ENCODE measurements around the gene UBE2R2.

Gene UBE2R2

GRCh38 chr9:33934188-33934878 lies 117.4 kb downstream of the UBE2R2 start:
- TF ChIP-seq ZFX (IDR thresholded peaks at IDR 0.05; ENCODE audit: borderline replicate concordance) = no peak
- no peak for TF ChIP-seq CTCF (IDR thresholded peaks at IDR 0.05)
- no peak overlapping the region for H3K27ac ChIP-seq

GRCh38 chr9:33939924-33940874 lies 123.2 kb downstream of the UBE2R2 start:
- H3K27ac ChIP-seq = peak overlapping the region; percentile 35
- TF ChIP-seq CTCF (IDR thresholded peaks at IDR 0.05) (no peak), ZFX (IDR thresholded peaks at IDR 0.05; ENCODE audit: borderline replicate concordance) (no peak)

GRCh38 chr9:33942471-33943083 lies 125.6 kb downstream of the UBE2R2 start:
- no peak for TF ChIP-seq ZFX (IDR thresholded peaks at IDR 0.05; ENCODE audit: borderline replicate concordance)
- TF ChIP-seq CTCF (IDR thresholded peaks at IDR 0.05) = no peak
- peak overlapping the region; percentile 21 for H3K27ac ChIP-seq

GRCh38 chr9:33943389-33943788 lies 126.4 kb downstream of the UBE2R2 start:
- H3K27ac ChIP-seq = no peak overlapping the region

GRCh38 chr9:33946779-33947535 lies 130.0 kb downstream of the UBE2R2 start:
- H3K27ac ChIP-seq = no peak overlapping the region
- TF ChIP-seq ZFX (IDR thresholded peaks at IDR 0.05; ENCODE audit: borderline replicate concordance) (no peak), CTCF (IDR thresholded peaks at IDR 0.05) (no peak)

More at GRCh38 chr9:33943389-33943788, 126.4 kb downstream of the UBE2R2 start:
- no peak for TF ChIP-seq ZFX (IDR thresholded peaks at IDR 0.05; ENCODE audit: borderline replicate concordance)
- TF ChIP-seq CTCF (IDR thresholded peaks at IDR 0.05) = no peak

- H3K27ac ChIP-seq = no peak overlapping the region
- TF ChIP-seq ZFX (IDR thresholded peaks at IDR 0.05; ENCODE audit: borderline replicate concordance) (no peak), CTCF (IDR thresholded peaks at IDR 0.05) (no peak)
Observed at GRCh38 chr9:33950371-33950770, 133.4 kb downstream of the UBE2R2 start.

Data from 22Rv1 (cell line).